Dedifferentiated amniotic fluid mesenchymal stem cell (primary cell): Measurements from ENCODE around the gene PDE7B.

Experiments used
- DNase-seq: peaks from one replicate; pipeline ENCODE4 v3.0.0-alpha.2; 2016; ENCODE audit errors: extremely low spot score

Gene PDE7B

GRCh38 chr6:135985471-135985870 is 134.0 kb downstream of the PDE7B start:
- DNase-seq = no peak

DNA sequence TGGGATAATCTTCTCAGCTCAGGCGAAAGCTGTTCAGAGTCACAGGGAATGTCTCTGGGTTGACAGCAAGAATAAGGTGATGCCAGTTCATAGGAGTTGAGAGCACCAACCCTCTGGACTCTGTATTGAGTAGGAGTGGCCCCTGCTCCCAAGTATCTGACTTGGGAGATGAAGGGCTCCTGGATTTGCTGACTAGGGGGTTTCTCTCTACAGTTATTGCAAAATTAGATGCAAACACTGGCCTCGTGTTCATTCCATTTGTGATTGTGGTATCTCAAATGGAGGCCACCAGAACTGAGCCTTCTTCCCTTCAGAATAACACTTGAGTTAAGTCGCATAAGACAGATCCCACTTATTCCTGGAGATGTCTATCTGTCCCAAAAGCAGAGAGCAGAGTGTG is 135.7 kb downstream of the PDE7B start:
- DNase-seq = no peak

GRCh38 chr6:135990439-135990838 is 138.9 kb downstream of the PDE7B start:
- no peak for DNase-seq

DNA sequence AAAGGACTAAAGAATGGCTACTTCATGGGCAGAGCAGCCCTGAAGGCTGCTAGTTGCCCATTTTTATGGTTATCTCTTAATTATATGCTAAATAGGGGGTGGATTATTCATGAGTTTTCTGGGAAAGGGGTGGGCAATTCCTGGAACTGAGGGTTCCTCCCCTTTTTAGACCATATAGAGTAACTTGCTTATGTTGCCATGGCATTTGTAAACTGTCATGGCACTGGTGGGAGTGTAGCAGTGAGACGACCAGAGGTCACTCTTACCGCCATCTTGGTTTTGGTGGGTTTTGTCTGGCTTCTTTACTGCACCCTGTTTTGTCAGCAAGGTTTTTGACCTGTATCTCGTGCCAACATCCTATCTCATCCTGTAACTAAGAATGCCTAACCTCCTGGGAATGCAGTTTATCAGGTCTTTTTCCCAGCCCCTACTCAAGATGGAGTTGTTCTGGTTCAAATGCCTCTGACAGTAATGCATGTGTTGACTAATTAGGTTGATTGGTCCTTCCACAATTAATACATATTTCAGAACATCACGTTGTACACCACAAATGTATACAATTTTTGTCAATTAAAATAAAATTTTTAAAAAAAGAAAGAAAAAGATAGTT is 139.5 kb downstream of the PDE7B start:
- DNase-seq = no peak

DNA sequence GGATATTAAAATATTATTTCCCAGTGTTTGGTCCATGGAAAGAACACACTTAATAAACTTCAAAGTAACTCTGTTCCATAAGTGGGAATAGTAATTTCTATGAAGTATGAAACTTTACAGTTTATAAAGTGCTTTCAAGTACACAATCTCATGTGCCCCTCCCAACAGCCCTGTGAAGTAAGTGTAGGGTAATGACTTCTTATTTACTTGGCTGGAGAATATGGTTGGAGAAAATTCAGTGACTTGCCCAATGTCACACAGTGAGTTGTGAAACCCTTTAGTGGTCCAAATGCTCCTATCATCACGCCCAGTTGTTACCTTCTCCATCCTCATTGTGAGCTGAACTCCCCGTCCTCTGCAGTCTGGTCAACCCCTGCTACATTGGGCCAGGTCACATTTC is 141.2 kb downstream of the PDE7B start:
- DNase-seq = no peak

DNA sequence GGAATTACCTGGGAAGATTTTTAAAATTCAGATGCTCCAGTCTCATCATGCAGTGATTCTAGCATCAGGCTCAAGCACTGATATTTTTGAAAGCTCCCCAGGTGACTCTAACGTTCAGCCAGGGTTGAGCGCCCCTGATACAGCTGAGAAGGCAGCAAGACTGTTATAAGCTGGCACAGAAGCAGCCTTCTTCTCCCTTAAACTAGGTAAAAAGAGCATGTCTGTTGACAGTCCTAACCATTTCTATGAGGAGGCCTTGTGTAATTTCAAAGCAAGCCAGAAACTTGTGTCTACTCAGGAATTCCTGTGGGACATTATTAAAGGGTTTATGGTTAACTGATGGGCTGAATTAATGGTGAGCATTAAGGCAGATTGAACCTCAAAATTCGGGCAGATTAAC is 141.9 kb downstream of the PDE7B start:
- DNase-seq = no peak

- peak; percentile 42 for DNase-seq
Measured at GRCh38 chr6:135994857-135995544, 143.5 kb downstream of the PDE7B start.

DNA sequence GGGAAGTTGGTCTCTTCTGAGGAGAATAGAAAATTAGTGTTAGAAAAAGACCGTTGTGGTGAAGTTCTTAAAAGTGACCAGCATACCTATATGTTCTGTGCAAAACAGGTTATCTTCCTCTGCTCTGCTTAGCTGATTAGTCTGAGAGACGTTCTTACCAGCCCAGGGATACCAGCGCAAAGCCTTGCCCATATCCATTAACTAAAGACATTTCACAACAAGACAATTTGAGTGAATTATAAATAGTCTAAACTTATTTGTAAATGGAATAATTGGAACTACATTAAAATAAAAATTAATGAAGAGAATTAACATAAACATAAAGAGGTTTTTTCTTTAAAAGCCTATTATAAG is 144.0 kb downstream of the PDE7B start:
- DNase-seq = no peak

- DNase-seq = no peak
Measured at GRCh38 chr6:135996668-135997067, 145.2 kb downstream of the PDE7B start.

- no peak for DNase-seq
Measured at GRCh38 chr6:135999393-135999792, 147.9 kb downstream of the PDE7B start.

DNA sequence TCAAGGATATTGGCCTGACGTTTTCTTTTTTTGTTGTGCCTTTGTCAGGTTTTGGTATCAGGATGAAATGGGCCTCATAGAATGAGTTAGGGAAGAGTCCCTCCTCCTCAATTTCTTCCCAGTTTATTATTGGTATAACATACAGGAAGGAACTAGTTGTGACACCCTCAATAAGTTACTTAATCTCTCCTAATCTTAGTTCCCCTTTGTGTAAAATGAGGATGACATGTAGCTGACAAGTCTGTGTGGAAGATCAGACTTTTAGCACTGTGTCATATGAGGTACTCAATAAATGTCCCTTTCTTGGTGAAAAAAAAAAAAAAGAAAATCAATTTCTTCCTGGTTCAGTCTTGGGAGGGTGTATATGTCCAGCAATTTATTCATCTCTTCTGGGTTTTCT is 155.8 kb downstream of the PDE7B start:
- no peak for DNase-seq

DNA sequence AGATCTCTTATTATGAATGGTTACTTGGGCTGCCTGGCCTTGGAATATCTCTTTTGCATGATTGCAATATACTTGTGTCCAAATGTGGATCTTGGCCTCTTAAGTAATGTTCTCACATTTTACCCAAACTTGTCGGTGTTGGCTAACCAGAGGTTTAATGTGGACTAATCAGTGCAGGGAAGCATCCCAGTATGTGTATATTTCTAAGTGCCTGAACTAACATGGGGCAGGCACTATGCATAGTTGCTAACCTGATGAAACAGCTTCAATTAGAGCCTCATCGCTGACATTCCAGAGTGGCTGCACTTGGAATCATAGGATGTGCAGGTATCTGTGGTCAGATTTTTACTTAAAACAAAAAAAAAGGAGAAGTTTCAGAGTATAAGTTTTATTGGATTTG is 160.0 kb downstream of the PDE7B start:
- DNase-seq = no peak

DNA sequence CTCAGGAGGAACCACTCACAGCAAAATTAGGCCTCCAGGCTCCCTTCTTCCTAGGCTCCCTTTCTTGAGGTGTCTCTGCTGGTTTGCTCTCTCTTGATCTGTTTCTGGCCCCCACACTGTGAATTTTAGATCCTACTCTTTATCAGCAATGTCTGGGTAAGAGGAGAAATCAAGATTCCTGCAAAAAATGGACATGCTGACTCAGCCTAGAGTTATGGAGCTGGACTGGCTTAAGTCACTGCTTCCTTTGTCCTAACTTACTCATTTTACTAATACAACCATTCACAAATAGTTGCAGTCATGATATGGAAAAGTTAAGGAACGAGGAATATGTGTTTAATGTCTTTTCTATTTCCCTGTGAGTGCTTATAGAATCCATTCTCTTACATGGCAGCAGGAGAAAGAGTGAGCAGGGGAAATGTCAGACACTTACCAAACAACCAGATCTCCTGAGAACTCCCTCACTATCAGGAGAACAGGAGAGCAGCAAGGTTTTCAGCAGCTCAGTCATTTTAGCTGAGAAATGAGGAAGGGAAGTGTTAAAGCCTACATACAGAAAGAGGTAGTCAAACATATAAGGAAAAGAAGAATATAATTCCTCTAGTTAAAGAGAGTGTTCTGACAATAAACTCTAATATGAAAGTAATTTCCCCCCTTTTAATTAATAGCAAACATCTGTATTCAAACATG is 160.8 kb downstream of the PDE7B start:
- DNase-seq = peak; percentile 38

GRCh38 chr6:136012943-136013342 is 161.4 kb downstream of the PDE7B start:
- DNase-seq = no peak

GRCh38 chr6:136014454-136015437 is 163.2 kb downstream of the PDE7B start:
- peak; percentile 96 for DNase-seq

- DNase-seq = no peak
Measured at GRCh38 chr6:136015531-136015930, 164.0 kb downstream of the PDE7B start.

GRCh38 chr6:136016228-136017225 is 165.0 kb downstream of the PDE7B start:
- no peak for DNase-seq

DNA sequence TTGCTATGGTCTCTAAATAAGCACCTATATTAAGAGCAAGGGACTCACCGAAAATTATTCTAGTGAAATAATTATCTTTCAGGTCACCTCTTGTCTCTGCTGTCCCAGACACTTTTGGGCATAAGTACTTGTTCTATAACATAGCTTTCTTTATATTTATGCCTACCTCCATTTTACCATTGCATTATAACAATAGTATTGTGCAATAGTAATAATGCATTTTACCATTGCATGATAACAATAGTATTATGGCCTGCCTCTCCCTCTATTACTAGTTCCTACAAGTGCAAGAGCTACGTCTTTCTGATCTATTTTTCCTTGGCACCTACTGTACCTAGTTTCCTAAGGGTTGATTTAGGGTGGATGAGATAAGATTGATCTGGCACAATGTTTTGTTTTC is 169.2 kb downstream of the PDE7B start:
- DNase-seq = no peak

DNA sequence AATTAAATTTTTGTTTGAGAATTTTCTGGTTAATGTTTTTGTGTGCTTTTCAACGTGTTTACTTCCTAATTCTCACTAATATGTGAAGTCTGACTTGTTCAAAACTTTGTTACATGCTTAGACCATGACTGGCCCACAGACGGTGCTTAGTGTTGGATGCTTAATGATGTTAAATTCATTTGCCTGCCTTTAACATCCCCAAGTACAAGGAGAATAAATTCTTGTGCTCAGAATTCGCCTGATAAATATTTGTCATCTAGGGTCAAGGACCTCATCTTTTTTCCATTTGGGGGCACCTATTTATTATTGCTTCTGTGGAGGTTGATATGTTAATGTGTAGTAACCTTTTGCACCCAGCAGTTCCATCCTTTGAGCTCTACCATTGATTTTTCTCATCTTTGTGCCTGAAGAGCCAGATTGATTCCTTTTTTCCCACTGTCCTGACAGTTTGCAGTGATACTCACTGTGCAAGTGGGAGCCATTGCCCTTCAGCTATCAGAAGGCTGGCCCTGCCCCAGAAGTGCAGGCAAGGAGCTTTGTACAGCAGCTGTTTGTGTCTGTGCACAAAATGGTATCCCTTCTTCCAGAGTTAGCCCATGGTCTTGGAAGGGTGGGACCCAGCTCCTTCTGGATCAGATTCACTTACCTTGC is 170.8 kb downstream of the PDE7B start:
- DNase-seq = no peak

DNA sequence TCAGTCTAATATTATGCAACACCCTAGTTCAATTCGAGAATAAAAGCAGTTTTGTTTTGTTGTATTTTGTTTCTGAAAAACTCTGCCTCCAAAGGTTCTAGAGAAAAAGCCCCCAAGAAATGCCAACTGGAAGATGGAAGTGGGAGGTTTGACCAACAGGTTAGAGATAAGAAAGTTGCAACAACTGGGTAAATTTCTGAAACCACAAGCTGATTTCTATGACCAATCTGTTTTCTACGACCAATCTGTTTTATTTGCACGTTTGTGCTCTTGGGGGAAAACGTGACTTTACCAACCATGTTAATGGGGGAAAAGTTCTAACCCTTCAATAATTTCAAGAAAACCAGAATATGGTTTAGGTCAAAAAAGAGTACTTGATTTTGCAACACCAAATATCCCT is 173.2 kb downstream of the PDE7B start:
- DNase-seq = no peak
